ENCODE results near the gene DSN1.

Gene DSN1

DNA sequence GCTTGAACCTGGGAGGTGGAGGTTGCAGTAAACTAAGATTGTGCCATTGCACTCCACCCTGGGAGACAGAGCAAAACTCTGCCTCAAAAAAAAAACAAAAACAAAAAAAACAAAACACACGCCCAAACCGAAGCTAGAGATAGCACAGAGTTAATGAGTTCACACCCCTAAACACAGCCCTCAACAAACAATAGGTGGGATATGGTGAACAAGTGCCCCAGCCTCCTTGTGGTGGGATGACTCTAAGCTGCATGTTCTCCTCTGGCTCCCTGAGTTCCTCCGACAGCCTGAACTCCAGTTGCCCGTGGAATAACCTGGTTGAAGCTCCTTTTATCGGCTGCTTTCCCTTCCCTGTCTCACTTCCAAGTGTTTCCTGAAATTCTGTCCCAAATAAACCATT lies 22.1 kb upstream of the DSN1 start:
- DNase-seq: no peak

DNA sequence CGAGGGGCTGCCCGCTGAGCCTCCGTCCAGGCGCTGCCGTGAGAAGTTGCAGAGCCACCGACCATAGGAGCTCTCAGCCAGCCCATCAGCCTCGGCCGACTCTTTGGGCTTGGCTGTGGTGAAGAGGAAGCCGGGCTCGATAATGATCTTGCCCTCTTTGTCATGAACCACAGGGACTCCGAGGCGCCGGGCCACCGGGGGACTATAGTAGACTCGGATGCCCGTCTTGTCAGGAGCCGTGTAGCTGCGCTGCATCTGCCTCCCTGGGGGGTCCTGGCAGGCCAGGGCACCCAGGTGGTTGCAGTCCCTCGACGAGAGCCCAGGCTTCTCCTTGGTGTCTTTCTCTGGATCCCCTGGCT lies 20.5 kb upstream of the DSN1 start:
- DNase-seq: no peak

DNA sequence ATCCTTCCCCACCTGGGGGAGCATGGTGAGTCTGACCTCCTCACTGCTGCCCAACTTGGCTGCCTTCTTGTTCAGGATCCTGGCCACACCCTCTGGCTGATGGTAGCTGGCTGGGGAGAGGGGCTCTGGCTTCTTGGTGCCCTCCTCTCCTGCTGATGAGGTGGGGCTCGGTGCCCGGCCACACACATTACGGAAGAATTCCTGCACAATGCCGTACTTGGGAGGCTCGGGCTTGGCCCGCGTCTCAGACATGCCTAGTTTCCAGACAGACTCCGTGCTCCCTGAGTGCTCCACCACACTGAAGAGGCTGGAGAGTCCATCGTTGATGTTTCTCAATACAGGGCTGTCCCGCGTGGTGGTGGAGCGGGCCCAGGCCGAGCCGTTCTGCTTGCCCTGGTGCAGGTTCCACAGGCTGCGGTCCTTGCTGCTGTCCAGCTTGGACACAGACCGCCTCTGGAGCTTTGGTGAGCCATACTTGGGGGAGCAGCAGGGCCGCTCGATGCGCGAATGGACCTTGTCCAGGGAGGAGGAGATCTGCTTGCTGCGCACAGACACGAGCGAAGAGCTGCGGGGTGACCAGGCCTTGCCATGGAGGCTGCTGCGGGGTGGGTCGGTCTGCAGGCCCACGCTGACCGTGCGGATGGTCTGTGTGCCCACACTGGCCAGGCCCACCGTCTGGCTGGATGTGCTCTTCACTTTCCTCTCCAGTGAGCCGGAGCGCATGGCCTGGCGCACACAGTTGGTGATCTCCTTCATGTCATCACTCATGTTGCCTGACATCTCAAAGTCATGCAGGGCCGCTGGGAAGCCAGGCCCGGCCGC lies 19.9 kb upstream of the DSN1 start:
- DNase-seq: no peak

DNA sequence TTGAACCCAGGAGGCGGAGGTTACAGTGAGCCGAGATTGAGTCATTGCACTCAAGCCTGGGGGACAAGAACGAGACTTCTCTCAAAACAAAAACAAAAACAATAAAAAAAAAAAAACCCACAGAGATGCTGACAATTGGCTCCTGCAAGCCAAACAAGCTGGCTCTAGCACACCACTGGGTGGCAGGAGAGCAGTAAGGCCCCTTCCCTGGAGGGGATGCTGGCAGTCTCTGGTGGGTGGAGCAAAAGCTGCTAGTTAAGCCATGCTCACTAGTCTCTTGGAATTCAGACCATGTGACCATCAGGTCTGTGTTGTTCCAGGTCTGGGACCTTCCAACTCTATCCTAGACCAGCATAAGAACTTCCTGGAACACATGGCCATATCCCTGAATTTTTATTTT lies 18.9 kb upstream of the DSN1 start:
- DNase-seq: no peak

GRCh38 chr20:36791862-36792261 lies 18.3 kb upstream of the DSN1 start:
- no peak for DNase-seq

- no peak for DNase-seq
Observed at GRCh38 chr20:36786663-36787062, 13.1 kb upstream of the DSN1 start.

DNA sequence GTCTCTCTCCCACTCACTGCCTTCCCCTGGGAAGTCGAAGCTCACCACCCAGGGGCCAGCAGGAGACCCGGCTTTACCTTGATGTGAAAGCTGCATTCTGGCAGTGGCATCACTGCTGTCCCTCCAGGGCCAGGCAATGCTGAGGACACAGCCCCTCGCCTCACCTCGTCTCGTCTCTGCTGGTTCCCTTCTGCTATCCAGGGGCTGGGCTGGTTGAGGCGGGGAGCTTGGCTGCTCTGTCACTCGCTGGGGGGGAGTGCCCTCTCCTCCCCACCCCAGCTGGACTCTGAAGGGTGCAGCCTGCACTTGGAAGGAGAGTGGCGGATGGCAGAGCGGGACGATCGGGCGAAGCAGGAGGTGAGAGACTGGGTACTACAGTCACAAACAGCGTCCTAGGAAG lies 12.7 kb upstream of the DSN1 start:
- DNase-seq: no peak

DNA sequence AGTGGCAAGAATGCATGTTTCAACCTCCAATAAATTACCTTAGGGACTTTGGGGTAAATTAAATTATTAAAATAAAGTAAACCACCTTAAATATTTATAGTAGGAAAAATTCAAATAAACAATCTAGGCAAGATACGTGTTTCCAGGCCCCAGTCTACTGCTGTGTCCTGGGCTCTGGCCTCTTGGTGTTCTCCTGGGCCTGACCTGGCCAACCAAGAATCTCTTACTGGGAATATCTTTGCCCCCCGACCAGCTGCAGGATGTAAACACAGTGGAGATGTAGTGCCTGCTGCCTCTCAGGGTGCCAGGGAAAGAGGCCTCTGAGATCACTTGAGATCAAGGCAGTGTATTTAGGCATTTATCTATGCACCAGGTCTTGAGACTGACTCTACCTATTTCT lies 11.7 kb upstream of the DSN1 start:
- no peak for DNase-seq

DNA sequence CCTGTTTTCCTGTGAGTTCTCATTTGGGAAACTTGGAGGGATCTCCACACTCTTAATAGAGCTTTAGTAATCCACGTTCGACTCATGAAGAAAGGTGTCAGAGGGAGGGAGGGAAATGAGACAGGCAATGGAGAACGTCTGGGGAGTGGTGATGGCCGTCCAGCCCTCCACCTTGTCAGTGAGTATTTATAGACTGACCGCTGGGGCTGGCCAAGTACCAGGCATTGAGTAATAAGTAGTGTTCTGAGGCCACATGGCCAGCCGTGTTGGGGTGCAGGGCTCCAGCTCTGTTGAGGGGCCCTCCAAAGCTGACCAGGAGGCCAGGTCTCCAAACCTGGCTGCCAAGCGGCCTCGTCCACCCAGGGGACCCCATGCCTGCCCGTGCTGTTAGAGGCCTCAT lies 11.3 kb upstream of the DSN1 start:
- DNase-seq: no peak

- DNase-seq: no peak
Observed at GRCh38 chr20:36784116-36784515, 10.6 kb upstream of the DSN1 start.

DNA sequence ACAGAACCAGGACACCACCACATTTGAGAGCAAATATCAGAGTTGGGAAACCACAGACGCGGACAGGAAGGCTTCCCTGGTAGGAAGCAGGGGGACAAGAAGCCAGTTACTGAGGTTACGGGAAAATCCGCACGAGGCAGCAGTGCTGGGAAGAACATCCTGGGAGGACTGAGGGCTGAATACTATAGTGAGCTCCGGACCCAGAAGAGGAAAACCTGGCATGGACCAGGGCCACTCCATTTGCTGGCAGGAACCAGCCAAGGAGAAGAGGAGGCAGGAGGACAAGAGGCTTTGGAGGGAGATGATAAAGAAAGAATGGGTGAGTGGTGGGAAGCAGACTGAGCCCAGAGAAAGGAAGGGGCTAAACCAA lies 6.1 kb upstream of the DSN1 start:
- DNase-seq: no peak

GRCh38 chr20:36778831-36779655 lies 5.5 kb upstream of the DSN1 start:
- no peak for DNase-seq

GRCh38 chr20:36777576-36777975 lies 4.0 kb upstream of the DSN1 start:
- no peak for DNase-seq

- DNase-seq: no peak
Observed at GRCh38 chr20:36777167-36777566, 3.6 kb upstream of the DSN1 start.

DNA sequence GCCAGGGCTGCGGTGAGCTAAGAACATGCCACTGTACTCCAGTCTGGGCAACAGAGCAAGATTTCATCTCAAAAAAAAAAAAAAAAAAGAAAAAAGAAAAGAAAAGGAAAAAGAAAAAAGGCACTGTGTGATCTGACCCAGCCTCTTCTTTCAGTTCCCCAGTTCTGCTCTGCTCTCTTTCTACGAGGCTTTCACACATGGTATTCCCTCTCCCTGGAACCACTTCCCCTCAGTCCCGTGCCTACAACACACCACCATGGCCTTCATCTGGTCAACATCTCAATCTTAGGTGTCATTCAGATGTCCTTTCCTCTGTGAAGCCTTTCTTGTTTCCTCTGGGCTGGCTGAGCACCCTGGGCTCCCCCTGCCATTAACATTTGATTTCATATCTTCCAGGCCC lies 2.3 kb upstream of the DSN1 start:
- no peak for DNase-seq

DNA sequence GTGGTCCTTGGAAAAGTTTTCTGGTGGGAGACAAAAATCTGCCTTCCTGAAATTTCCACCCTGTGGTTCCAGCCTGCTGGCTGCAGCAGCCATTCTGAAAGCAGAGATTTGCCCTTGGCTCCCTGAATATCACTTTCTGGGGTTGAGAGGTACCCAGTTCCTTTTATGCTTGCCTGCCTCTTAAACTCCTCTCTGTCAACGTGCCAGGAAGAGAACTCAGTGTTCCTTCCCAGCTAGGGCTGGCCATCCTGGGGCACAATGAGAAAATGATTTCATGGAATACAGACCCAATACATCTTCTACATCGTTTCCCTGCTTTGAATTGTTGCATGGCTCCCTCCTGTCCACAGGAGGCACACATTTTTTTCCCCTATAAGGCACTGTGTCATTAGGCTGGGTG lies 1.6 kb upstream of the DSN1 start:
- DNase-seq: no peak

DNA sequence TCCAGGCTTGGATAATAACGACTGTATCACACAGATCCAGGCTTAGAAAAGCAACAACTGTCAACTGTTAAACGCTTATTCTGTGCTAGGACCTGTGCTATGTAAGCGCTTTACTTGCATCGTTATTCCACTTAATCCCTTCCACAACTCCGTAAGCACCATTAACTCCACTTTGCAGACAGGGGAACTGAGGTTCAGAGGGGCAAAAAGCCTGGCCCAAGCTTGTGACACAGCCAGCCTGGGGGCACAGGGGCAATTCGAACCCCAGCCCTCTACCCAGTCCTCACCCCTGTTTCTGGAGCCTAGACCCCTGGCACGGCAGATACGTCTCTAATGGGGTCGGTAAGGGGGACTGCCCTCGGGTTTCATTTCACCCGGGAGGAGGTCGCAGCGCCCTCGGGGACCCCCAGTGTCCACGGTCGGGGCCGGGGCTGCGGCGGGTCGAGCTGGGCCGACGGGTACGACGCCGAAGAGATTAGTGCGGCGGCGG lies 411 bp downstream of the DSN1 start:
- DNase-seq: no peak

DNA sequence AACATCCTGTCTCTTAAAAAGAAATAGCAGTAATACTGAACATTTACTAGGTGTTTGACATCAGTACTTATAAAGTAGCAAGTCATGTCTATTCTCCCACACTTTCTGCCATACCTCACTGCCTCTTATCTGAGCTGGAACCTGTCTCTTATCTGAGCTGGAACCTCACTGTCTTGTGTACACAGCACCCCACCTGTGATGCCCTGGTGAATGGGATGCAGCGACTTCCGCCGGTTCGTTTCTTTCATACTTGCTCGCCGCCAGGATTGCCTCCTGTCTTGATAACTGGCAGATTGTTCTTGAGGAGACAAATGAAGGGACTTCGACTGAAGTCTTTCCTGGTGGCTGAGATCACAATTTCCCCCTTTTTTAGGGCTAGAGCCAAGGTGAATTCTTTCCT lies 2.9 kb downstream of the DSN1 start:
- DNase-seq: no peak

DNA sequence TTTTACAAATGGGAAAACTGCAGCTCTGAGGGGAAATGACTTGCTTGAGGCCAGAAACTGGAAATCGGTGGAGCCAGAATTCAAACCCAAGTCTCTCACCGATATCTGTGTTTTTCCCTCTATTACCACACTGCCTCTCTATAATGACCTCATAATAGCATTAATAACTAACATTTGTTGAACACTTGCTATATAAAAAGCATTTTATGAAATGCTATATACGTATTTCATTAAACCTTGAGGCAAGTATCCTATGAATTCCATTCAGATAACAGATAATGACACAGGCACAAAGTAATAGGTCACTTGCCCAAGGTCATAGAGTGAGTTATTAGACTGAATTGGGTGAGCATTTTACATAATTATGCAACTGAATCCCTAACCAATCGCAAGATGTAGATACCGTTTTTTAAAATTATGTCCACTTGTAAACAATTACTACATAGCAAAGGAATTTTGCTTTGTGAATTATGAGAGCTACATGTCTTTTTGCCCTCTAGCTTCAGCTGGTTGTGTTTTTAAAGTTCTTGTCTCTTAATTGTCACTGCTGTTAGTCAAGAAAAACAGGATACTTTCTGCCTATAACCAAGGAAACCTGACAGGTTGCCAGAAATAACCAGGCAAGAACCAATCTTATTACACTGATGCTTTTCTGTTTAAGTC lies 4.7 kb downstream of the DSN1 start:
- no peak for DNase-seq

GRCh38 chr20:36761125-36761524 lies 12.4 kb downstream of the DSN1 start:
- no peak for DNase-seq

GRCh38 chr20:36760647-36761046 lies 12.9 kb downstream of the DSN1 start:
- DNase-seq: no peak

GRCh38 chr20:36758276-36758675 lies 15.3 kb downstream of the DSN1 start:
- no peak for DNase-seq

DNA sequence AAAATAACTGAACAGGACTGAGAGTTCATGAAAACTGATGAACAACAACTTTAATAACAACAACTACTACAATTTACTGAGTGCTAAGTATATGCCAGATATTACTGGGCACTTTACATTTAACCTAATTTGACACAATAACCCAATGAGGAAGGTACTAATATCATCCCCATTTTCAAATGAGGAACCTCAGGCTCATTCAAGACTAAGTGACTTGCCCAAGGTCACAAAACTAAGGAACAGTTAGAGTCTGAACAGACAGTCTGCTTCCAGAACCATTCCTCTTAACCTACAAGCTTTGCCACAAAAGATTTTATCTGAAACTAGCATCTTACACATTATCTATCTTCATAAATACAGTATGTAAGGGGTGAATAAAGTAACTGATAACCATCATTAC lies 17.1 kb downstream of the DSN1 start:
- DNase-seq: no peak

DNA sequence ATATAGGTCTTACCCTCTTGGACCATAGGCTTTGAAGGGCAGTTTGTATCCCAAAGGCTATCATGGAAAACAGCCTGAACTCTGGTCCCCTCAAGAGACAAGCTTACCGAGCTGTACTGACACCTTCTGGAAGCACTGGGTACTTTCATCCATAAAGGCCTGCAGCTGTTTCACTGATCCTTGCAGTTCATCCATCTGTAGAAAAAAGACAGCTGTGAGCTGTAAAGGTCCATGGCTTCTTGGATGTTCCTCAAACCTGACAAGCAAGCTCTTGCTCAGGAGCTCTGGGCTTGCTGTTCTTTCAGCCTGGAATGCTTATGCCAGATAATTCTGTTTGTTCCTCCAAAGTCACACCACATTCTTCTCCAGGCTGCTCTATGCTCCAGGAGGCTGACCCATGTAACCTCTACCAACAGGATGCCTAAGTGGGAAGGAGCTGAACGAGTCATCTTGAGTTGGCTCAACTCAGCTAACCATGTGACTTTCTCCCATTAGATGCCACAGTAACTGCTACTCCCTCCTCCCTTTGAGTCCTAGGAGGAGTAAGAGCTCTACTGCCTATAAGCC lies 18.8 kb downstream of the DSN1 start:
- DNase-seq: no peak
